Measurements from ENCODE around the gene SMARCAL1. TPM values are rescaled to one million over a fixed set of nuclear protein-coding genes. Genes with fewer than 3 reads are reported as not detected.

SMARCAL1 gene
- total RNA-seq, 2 donors from 2014 or later: 9.9 to 27.7 TPM

- TF ChIP-seq CTCF (IDR thresholded peaks at IDR 0.05) (no peak), POLR2A (IDR thresholded peaks at IDR 0.05) (no peak)
- H3K27me3 ChIP-seq: no peaks in the 10 kb centered on the region
These were observed 110.7 kb downstream of the SMARCAL1 start for GRCh38 chr2:216522892-216523502.

DNA sequence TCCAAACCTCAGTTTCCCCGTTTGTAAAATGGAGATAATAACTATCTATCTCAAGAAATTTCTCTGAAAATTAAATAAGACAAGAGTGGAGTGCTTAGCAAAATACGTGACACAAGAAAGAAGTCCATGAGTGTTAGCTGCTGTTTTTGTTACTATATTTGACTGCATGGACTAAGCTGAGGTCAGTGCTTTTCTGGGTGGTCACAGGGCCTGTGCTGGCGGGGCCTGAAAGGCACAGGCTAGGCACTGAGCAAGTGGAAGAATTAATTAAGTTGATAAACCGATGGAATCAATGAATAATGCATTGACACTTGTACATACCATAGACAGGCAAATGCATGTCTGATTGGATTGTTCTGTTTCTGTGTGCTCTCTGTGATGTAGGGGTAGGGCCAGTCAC is 113.7 kb downstream of the SMARCAL1 start:
- H3K27ac ChIP-seq: no peak overlapping the region
- DNase-seq (no peak), ATAC-seq (no peak)
- no peaks in the 10 kb centered on the region for H3K36me3 ChIP-seq (replicated peaks in 1 of 2; ENCODE audit: insufficient read depth in 1 of 2, low read depth in 2 of 2)
- no peaks in the 10 kb centered on the region for H3K4me1 ChIP-seq
- H3K9me3 ChIP-seq: no peaks in the 10 kb centered on the region
- 74 to 77% methylated on average over 4 of the region's 4 CpGs for WGBS, 2 donors
- H3K4me3 ChIP-seq: no peak overlapping the region
- intact Hi-C loops (cut with DNase I): no loop called here
- no peaks in the 10 kb centered on the region for H3K27me3 ChIP-seq
- no peak for TF ChIP-seq CTCF (IDR thresholded peaks at IDR 0.05)
- TF ChIP-seq POLR2A (IDR thresholded peaks at IDR 0.05): no peak

More at GRCh38 chr2:216522892-216523502, 110.7 kb downstream of the SMARCAL1 start:
- Histone ChIP-seq H3K9me3 (no peaks in the 10 kb centered on the region), H3K36me3 (replicated peaks in 1 of 2; ENCODE audit: insufficient read depth in 1 of 2, low read depth in 2 of 2) (no peaks in the 10 kb centered on the region), H3K4me1 (no peaks in the 10 kb centered on the region), H3K27ac (no peak overlapping the region), H3K4me3 (no peak overlapping the region)
- ATAC-seq: no peak
- 83 to 90% methylated on average over 1 of the region's 1 CpG for WGBS, 2 donors
- no peak for DNase-seq
- intact Hi-C loops (cut with DNase I): no loop called here

DNA sequence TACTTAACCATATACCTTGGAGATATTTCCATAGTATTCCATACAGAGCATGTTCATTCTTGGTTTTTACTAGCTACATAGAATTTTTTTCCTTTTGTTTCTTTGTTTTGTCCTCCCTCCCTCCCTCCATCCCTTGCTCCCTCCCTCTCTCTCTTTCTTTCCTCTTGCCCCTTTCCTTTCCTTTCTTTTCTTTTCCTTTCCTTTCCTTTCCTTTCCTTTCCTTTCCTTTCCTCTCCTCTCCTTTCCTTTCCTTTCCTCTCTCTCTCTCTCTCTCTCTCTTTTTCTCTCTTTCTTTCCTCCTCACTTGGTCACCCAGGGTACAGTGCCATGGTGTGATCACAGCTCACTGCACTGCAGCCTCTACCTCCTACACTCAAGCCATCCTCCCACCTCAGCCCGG is 114.7 kb downstream of the SMARCAL1 start:
- TF ChIP-seq POLR2A (IDR thresholded peaks at IDR 0.05) (no peak), CTCF (IDR thresholded peaks at IDR 0.05) (no peak)
- intact Hi-C loops (cut with DNase I): no loop called here
- H3K4me1 ChIP-seq: no peaks in the 10 kb centered on the region

DNA sequence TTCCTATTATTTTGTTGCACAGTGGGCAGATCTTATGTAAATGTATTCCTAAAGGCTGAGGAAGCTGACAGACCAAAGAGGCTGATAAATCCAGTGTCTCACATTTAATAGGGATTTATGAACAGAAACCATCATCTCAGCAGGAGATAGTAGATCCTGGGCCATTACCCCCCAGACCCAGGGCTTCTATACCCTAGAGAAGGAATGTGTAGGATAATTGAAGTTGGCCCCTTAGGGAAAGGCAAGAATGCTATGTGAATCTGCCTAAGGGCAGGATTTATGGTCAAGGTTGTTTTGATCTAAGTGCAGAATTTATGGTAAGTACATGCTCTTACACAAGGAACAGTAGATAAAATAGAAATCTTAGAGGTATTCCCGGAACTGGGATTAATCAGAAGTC is 115.3 kb downstream of the SMARCAL1 start:
- WGBS, 2 donors: 77 to 84% methylated on average over 1 of the region's 1 CpG
- Histone ChIP-seq H3K36me3 (replicated peaks in 1 of 2; ENCODE audit: insufficient read depth in 1 of 2, low read depth in 2 of 2) (no peaks in the 10 kb centered on the region), H3K4me1 (no peaks in the 10 kb centered on the region), H3K9me3 (no peaks in the 10 kb centered on the region), H3K4me3 (no peak overlapping the region), H3K27me3 (no peaks in the 10 kb centered on the region), H3K27ac (no peak overlapping the region)
- ATAC-seq (no peak), DNase-seq (no peak)
- TF ChIP-seq CTCF (IDR thresholded peaks at IDR 0.05): no peak
- intact Hi-C loops (cut with DNase I): no loop called here

More for the DNA sequence above, 114.7 kb downstream of the SMARCAL1 start:
- no peak for DNase-seq
- Histone ChIP-seq H3K36me3 (replicated peaks in 1 of 2; ENCODE audit: insufficient read depth in 1 of 2, low read depth in 2 of 2) (no peaks in the 10 kb centered on the region), H3K27me3 (no peaks in the 10 kb centered on the region), H3K27ac (no peak overlapping the region), H3K9me3 (no peaks in the 10 kb centered on the region), H3K4me3 (no peak overlapping the region)
- ATAC-seq: no peak
- 67 to 100% methylated on average over 1 of the region's 1 CpG for WGBS, 2 donors

GRCh38 chr2:216532562-216532961 is 120.3 kb downstream of the SMARCAL1 start:
- no peak for TF ChIP-seq POLR2A (IDR thresholded peaks at IDR 0.05)
- no peak for TF ChIP-seq CTCF (IDR thresholded peaks at IDR 0.05)
- ATAC-seq (no peak), DNase-seq (no peak)
- Histone ChIP-seq H3K9me3 (no peaks in the 10 kb centered on the region), H3K27me3 (no peaks in the 10 kb centered on the region), H3K27ac (no peak overlapping the region), H3K36me3 (replicated peaks in 1 of 2; ENCODE audit: insufficient read depth in 1 of 2, low read depth in 2 of 2) (no peaks in the 10 kb centered on the region), H3K4me3 (no peak overlapping the region), H3K4me1 (no peaks in the 10 kb centered on the region)
- intact Hi-C loops (cut with DNase I): no loop called here
- whole genome bisulfite sequencing, 2 donors: 61 to 66% methylated on average over 2 of the region's 2 CpGs
